Right lung (tissue), 5 donors: ENCODE results near the gene AKT1. TPM values are rescaled to one million over a fixed set of nuclear protein-coding genes. Genes with fewer than 3 reads are reported as not detected.
"Not testable (repeated sequence)": the region's sequence is repeated elsewhere in the genome, so short reads cannot be mapped to it uniquely, and the experiment has no call there.

ENCODE experiments used
- DNase-seq, 2 donors: peaks; one replicate each; pipeline ENCODE4 v3.0.0-alpha.2; 2013
- polyA plus RNA-seq, 5 donors: library from polyadenylated mRNA; unstranded; fragments of 120-200 nt; gene quantifications; one replicate each; pipeline versions ENCODE4 v1.2.1 to v1.2.3, GENCODE V29; 2013; ENCODE audit warnings: inconsistent platforms in 1 of 5, low replicate concordance in 1 of 5; ENCODE audit not compliant: insufficient read length in 5 of 5, insufficient read depth in 1 of 5

Gene AKT1
- polyA plus RNA-seq, 5 donors, result 124 to 240 (median 138) TPM

- no peak for DNase-seq
Observed at GRCh38 chr14:104756477-104757237, 38.9 kb downstream of the AKT1 start.

- DNase-seq, result no peak
Observed at GRCh38 chr14:104755621-104756020, 39.9 kb downstream of the AKT1 start.

- no peak for DNase-seq
Observed at GRCh38 chr14:104754213-104754851, 41.2 kb downstream of the AKT1 start.

- DNase-seq, result no peak
Observed at GRCh38 chr14:104753528-104754212, 41.9 kb downstream of the AKT1 start.

GRCh38 chr14:104752735-104753527, 42.6 kb downstream of the AKT1 start, which contains the start of gene SIVA1:
Gene SIVA1, plus strand, starts transcription at chr14:104753147. Its CDS starts 55 bp downstream, at chr14:104753202.
- peak; percentile 100 for DNase-seq

GRCh38 chr14:104752423-104752734, 43.2 kb downstream of the AKT1 start:
- no peak for DNase-seq

GRCh38 chr14:104751539-104752422, 43.8 kb downstream of the AKT1 start:
- no peak for DNase-seq

- DNase-seq, result not testable (repeated sequence)
Observed at GRCh38 chr14:104750753-104751057, 44.8 kb downstream of the AKT1 start.

- no peak for DNase-seq
Observed at GRCh38 chr14:104750056-104750752, 45.3 kb downstream of the AKT1 start.

GRCh38 chr14:104749111-104749649, 46.4 kb downstream of the AKT1 start:
- no peak for DNase-seq

GRCh38 chr14:104747876-104748275, 47.7 kb downstream of the AKT1 start:
- no peak for DNase-seq

- DNase-seq, result peak; percentile 63 to 76
Observed at GRCh38 chr14:104746934-104747481, 48.5 kb downstream of the AKT1 start.

- DNase-seq, result no peak
Observed at GRCh38 chr14:104746071-104746545, 49.4 kb downstream of the AKT1 start.

- no peak for DNase-seq
Observed at GRCh38 chr14:104745431-104745830, 50.1 kb downstream of the AKT1 start.

- no peak for DNase-seq
Observed at GRCh38 chr14:104744484-104744883, 51.1 kb downstream of the AKT1 start.

- DNase-seq, result no peak
Observed at GRCh38 chr14:104743461-104744380, 51.8 kb downstream of the AKT1 start.

- DNase-seq, result no peak
Observed at GRCh38 chr14:104742586-104743455, 52.7 kb downstream of the AKT1 start.
